Sigmoid colon (tissue), 7 donors: ENCODE results near the gene UBTD2. TPM values are rescaled to one million over a fixed set of nuclear protein-coding genes. Genes with fewer than 3 reads are reported as not detected.
A peak's percentile ranks its signal among the peaks of the same experiment; 100 is the strongest.

Source experiments
- DNase-seq: peaks from one replicate; pipeline ENCODE4 v3.0.0-alpha.2; 2019
- H3K27ac ChIP-seq, 4 donors: fragments of 200-600 bp; sonication (generic); one replicate each; pipeline ENCODE4 v1.5.1; 2016 to 2019; ENCODE audit warnings: mild to moderate bottlenecking in 1 of 4
- H3K27me3 ChIP-seq, 3 donors: fragments of 200-600 bp; sonication (generic); one replicate each; pipeline ENCODE4 v1.5.1; 2019; ENCODE audit warnings: mild to moderate bottlenecking in 1 of 3
- H3K36me3 ChIP-seq, 4 donors: fragments of 200-600 bp; sonication (generic); one replicate each; pipeline ENCODE4 v1.5.1; 2016 to 2019
- H3K4me1 ChIP-seq, 4 donors: fragments of 200-600 bp; sonication (generic); one replicate each; pipeline ENCODE4 v1.5.1; 2017 to 2019
- H3K4me3 ChIP-seq, 4 donors: fragments of 200-600 bp; sonication (generic); one replicate each; pipeline ENCODE4 v1.5.1; 2017 to 2019; ENCODE audit warnings: mild to moderate bottlenecking in 2 of 4, moderate library complexity in 1 of 4
- H3K9me3 ChIP-seq, 4 donors: fragments of 200-600 bp in 3 of 4; sonication (generic) in 3 of 4; one replicate each; pipeline versions ENCODE4 v1.5.1 to v1.6.1; 2013 to 2019
- EP300 ChIP-seq, 4 donors: sonication (generic); formaldehyde crosslinking; IDR thresholded peaks; one replicate each; pipeline ENCODE4 v1.6.1; 2017; ENCODE audit warnings: antibody characterized with exemption in 4 of 4
- POLR2A ChIP-seq, 2 donors: fragments of 450-650 bp; IDR thresholded peaks; one replicate each; pipeline ENCODE4 v1.6.1; 2016; ENCODE audit warnings: antibody characterized with exemption in 2 of 2, mild to moderate bottlenecking in 2 of 2, moderate library complexity in 2 of 2
- POLR2AphosphoS5 ChIP-seq, 4 donors: sonication (generic); formaldehyde crosslinking; IDR thresholded peaks; one replicate each; pipeline ENCODE4 v1.6.1; 2017; ENCODE audit warnings: antibody characterized with exemption in 4 of 4
- WGBS, 2 donors: extraction: QIAGEN DNeasy Blood & Tissue Kit; methylation state at CpG; one replicate each; pipeline ENCODE4 v1.1.7; 2013; 5-methylcytosine and 5-hydroxymethylcytosine counted together
- intact Hi-C: fragments of 100-400 bp; cut with DNase I; formaldehyde crosslinking; loops from one replicate; pipeline ENCODE4 v1.15.1; 2023
- polyA plus RNA-seq, 3 donors: library from polyadenylated mRNA; stranded (reverse); fragments of 200-250 nt; gene quantifications; one replicate each; pipeline ENCODE4 v1.2.3, GENCODE V29; 2013
- total RNA-seq, 4 donors: library from RNA; depleted of rRNA; stranded (reverse); fragments of >200 nt; gene quantifications; one replicate each; pipeline ENCODE4 v1.1.0, GENCODE V29; 2016
- TF ChIP-seq, protein P1 (sequence below), 4 experiments: fragments of 450-650 bp in 3 of 4; fragments of 200-600 bp in 1 of 4; IDR thresholded peaks; one replicate each; pipeline ENCODE4 v1.5.1; 2016 to 2019; ENCODE audit warnings: antibody characterized with exemption in 4 of 4, mild to moderate bottlenecking in 3 of 4, moderate library complexity in 2 of 4
- donor health status: healthy with polysubstance abuse.
- donor health status: Bipolar disorder and iron deficiency.
- donor health status: healthy.

The UBTD2 gene
- total and polyA plus RNA-seq, 7 donors, result 12.1 to 22.1 (median 19.9) TPM

DNA sequence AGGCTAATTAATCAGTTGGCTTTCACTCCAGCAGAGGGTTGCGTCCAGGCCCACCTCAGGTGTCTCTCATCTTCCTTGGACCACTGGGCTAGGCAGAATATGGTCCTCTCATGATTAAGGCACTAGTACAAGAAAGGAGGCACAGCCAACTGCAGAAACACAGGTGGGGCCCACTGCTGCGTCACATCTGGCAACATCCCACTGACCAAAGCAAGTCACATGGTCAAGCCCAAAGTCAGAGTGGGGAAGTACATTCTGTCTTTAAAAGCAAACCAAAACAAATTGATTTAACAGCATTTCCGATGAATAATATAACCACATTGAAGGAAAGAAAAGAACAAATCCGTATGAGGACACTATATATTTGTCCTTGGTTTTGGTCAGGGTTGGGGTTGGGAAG, 28.0 kb upstream of the UBTD2 start:
- Histone ChIP-seq H3K27ac (no peak overlapping the region), H3K4me3 (no peak overlapping the region), H3K27me3 (no peaks in the 10 kb centered on the region), H3K36me3 (no peaks in the 10 kb centered on the region), H3K4me1 (peaks cover 0 to 3% (median 0%) of the 10 kb centered on the region in 4 donors), H3K9me3 (no peaks in the 10 kb centered on the region)
- peak; percentile 71 for DNase-seq
- 90% methylated on average over 4 of the region's 4 CpGs for WGBS, 2 donors
- TF ChIP-seq, protein P1, sequence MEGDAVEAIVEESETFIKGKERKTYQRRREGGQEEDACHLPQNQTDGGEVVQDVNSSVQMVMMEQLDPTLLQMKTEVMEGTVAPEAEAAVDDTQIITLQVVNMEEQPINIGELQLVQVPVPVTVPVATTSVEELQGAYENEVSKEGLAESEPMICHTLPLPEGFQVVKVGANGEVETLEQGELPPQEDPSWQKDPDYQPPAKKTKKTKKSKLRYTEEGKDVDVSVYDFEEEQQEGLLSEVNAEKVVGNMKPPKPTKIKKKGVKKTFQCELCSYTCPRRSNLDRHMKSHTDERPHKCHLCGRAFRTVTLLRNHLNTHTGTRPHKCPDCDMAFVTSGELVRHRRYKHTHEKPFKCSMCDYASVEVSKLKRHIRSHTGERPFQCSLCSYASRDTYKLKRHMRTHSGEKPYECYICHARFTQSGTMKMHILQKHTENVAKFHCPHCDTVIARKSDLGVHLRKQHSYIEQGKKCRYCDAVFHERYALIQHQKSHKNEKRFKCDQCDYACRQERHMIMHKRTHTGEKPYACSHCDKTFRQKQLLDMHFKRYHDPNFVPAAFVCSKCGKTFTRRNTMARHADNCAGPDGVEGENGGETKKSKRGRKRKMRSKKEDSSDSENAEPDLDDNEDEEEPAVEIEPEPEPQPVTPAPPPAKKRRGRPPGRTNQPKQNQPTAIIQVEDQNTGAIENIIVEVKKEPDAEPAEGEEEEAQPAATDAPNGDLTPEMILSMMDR (IDR thresholded peaks at IDR 0.05), result no peak
- TF ChIP-seq EP300 (IDR thresholded peaks at IDR 0.05), result no peak
- intact Hi-C loops, result no loop called here

- H3K27ac ChIP-seq, result no peak overlapping the region
- DNase-seq, result peak; percentile 54
- no peak overlapping the region for H3K4me3 ChIP-seq
- no peaks in the 10 kb centered on the region for H3K36me3 ChIP-seq
- intact Hi-C loops, result no loop called here
- H3K4me1 ChIP-seq, result peaks cover 0 to 3% (median 0%) of the 10 kb centered on the region in 4 donors
- 94% methylated on average over 7 of the region's 7 CpGs for WGBS, 2 donors
- no peaks in the 10 kb centered on the region for H3K27me3 ChIP-seq
- no peaks in the 10 kb centered on the region for H3K9me3 ChIP-seq
- TF ChIP-seq, protein P1 (IDR thresholded peaks at IDR 0.05), result no peak
- TF ChIP-seq EP300 (IDR thresholded peaks at IDR 0.05) (no peak), POLR2A (IDR thresholded peaks at IDR 0.05) (no peak), POLR2AphosphoS5 (IDR thresholded peaks at IDR 0.05) (no peak)
Measured at GRCh38 chr5:172311026-172311425, 27.5 kb upstream of the UBTD2 start.

- no peak for DNase-seq
- no peak overlapping the region for H3K4me3 ChIP-seq
Measured at GRCh38 chr5:172305380-172305779, 21.8 kb upstream of the UBTD2 start.

DNA sequence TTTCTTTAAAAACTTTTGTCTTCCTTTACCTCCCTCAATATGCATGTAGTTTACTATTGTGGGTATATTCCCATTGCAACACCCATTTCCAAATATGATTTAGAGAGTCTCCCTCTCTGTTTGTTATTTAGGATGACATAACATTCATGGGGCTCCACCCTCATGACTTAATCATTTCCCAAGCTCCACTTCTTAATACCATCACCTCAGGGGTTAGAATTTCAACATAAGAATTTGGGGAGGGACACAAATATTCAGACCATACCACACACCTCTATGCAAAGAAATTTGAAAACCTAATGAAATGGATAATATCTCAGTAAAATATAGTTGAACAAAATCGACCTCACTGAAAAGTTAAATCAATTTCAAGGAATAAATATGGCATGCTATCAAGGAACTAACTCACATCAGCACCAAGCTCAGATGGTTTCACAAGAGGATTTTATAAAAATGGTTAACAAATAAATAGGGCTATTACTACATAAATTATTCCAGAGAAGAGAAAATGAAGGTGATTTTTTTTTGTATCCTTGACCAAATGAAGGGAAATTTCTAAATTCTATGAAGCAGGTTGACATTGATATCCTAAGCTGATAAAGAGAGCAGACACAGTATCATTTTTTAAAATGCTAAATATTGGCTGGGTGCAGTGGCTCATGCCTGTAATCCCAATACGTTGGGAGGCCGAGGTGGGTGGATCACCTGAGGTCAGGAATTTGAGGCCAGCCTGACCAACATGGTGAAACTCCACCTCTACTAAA, 20.2 kb upstream of the UBTD2 start:
- 85 to 89% methylated on average over 3 of the region's 3 CpGs for WGBS, 2 donors
- no peak overlapping the region for H3K27ac ChIP-seq
- H3K27me3 ChIP-seq, result no peaks in the 10 kb centered on the region

More at GRCh38 chr5:172305380-172305779, 21.8 kb upstream of the UBTD2 start:
- TF ChIP-seq EP300 (IDR thresholded peaks at IDR 0.05) (no peak), POLR2A (IDR thresholded peaks at IDR 0.05) (no peak), POLR2AphosphoS5 (IDR thresholded peaks at IDR 0.05) (no peak)
- TF ChIP-seq, protein P1 (IDR thresholded peaks at IDR 0.05), result no peak
- intact Hi-C loops, result no loop called here
- H3K27me3 ChIP-seq, result no peaks in the 10 kb centered on the region
- peaks cover 0 to 1% (median 0%) of the 10 kb centered on the region in 4 donors for H3K9me3 ChIP-seq
- 93 to 95% methylated on average over 2 of the region's 2 CpGs for WGBS, 2 donors
- no peaks in the 10 kb centered on the region for H3K36me3 ChIP-seq
- no peaks in the 10 kb centered on the region for H3K4me1 ChIP-seq
- H3K27ac ChIP-seq, result no peak overlapping the region

More for the DNA sequence above, 20.2 kb upstream of the UBTD2 start:
- H3K36me3 ChIP-seq, result no peaks in the 10 kb centered on the region
- no peak for DNase-seq
- no peak overlapping the region for H3K4me3 ChIP-seq
- TF ChIP-seq, protein P1 (IDR thresholded peaks at IDR 0.05), result no peak
- TF ChIP-seq POLR2A (IDR thresholded peaks at IDR 0.05), result no peak
- TF ChIP-seq POLR2AphosphoS5 (IDR thresholded peaks at IDR 0.05), result no peak
- no peak for TF ChIP-seq EP300 (IDR thresholded peaks at IDR 0.05)
- intact Hi-C loops, result no loop called here
- H3K4me1 ChIP-seq, result no peaks in the 10 kb centered on the region
- H3K9me3 ChIP-seq, result peaks cover 0 to 1% (median 0%) of the 10 kb centered on the region in 4 donors
